NB4 (cell line): Measurements from ENCODE around the gene OSBP2.

Source experiments
- DNase-seq: peaks from one replicate; pipeline ENCODE4 v3.0.0; 2010; ENCODE audit warnings: low read depth
- H3K4me3 ChIP-seq: one replicate; pipeline ENCODE4 v1.5.1; 2011; ENCODE audit warnings: mild to moderate bottlenecking, low read depth, low read length, moderate library complexity
- MAX ChIP-seq: IDR thresholded peaks from 2 replicates; pipeline ENCODE4 v1.6.1; 2011; ENCODE audit warnings: low read depth, low read length
- MYC ChIP-seq: IDR thresholded peaks from 2 replicates; pipeline ENCODE4 v1.6.1; 2011; ENCODE audit warnings: low read depth, low read length
- POLR2A ChIP-seq: IDR thresholded peaks from 2 replicates; pipeline ENCODE4 v1.6.1; 2011; ENCODE audit warnings: mild to moderate bottlenecking; ENCODE audit not compliant: insufficient read length; ENCODE audit errors: extremely low read depth
- TF ChIP-seq, protein P1 (sequence below): IDR thresholded peaks from one replicate; pipeline ENCODE4 v1.5.1; 2012; ENCODE audit warnings: low read depth, low read length

OSBP2 gene

GRCh38 chr22:30858976-30859713, 164.5 kb downstream of the OSBP2 start:
- no peak for TF ChIP-seq MYC
- H3K4me3 ChIP-seq, result no peak overlapping the region
- no peak for DNase-seq

- no peak overlapping the region for H3K4me3 ChIP-seq
- DNase-seq, result no peak
- no peak for TF ChIP-seq MYC
- TF ChIP-seq POLR2A, result no peak
- TF ChIP-seq, protein P1, sequence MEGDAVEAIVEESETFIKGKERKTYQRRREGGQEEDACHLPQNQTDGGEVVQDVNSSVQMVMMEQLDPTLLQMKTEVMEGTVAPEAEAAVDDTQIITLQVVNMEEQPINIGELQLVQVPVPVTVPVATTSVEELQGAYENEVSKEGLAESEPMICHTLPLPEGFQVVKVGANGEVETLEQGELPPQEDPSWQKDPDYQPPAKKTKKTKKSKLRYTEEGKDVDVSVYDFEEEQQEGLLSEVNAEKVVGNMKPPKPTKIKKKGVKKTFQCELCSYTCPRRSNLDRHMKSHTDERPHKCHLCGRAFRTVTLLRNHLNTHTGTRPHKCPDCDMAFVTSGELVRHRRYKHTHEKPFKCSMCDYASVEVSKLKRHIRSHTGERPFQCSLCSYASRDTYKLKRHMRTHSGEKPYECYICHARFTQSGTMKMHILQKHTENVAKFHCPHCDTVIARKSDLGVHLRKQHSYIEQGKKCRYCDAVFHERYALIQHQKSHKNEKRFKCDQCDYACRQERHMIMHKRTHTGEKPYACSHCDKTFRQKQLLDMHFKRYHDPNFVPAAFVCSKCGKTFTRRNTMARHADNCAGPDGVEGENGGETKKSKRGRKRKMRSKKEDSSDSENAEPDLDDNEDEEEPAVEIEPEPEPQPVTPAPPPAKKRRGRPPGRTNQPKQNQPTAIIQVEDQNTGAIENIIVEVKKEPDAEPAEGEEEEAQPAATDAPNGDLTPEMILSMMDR, result no peak
- no peak for TF ChIP-seq MAX
Observed at GRCh38 chr22:30859714-30860095, 165.0 kb downstream of the OSBP2 start.

- TF ChIP-seq, protein P1, result no peak
- TF ChIP-seq POLR2A, result no peak
- TF ChIP-seq MAX, result no peak
- no peak for TF ChIP-seq MYC
- no peak for DNase-seq
- H3K4me3 ChIP-seq, result no peak overlapping the region
Observed at GRCh38 chr22:30860176-30861105, 165.8 kb downstream of the OSBP2 start.

GRCh38 chr22:30861131-30861530, 166.5 kb downstream of the OSBP2 start:
- no peak for DNase-seq
- TF ChIP-seq MAX, result no peak
- TF ChIP-seq POLR2A, result no peak
- TF ChIP-seq, protein P1, result no peak
- TF ChIP-seq MYC, result no peak
- no peak overlapping the region for H3K4me3 ChIP-seq

DNA sequence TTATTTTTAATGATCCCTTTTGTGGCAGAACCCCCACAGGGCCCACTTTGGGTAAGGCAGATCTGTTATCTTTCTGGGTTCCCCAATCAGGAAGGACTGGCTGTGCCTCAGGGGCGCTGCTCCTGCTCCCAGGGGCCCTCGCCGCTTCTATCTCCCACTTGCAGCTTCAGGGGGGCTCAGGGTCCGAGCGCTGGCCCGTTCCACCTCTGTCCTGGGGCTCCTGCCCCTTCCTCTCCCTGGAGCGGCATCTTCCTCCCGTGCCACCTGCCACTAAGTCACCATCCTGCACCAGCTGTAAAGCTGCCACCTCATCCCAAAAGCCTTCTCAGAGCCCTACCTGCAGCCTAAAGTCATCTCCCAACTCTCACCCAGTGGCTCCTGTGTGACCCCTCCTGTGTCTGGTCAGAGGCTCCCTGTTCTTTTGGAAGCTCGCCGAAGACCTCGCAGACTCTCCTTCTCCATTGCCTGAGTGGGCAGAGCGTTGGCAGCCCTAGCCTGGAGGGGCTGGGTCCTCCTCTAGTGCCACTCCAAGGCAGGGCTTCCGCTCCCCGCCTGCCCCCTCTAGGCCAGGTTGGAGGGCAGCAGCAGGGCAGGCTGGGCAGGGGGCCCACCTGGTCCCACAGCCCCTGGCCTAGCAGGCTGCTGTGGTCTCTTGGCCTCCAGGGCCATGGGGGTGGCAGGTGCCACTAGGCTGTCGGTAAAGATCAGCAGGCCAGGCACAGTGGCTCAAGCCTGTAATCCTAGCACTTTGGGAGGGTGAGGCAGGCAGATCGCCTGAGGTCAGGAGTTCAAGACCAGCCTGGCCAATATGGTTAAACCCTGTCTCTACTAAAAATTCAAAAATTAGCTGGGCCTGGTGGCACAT, 167.2 kb downstream of the OSBP2 start:
- no peak for DNase-seq
- TF ChIP-seq MYC (no peak), POLR2A (no peak), MAX (no peak)
- TF ChIP-seq, protein P1, result no peak
- H3K4me3 ChIP-seq, result no peak overlapping the region
